Measurements from ENCODE around the gene MAPKBP1. TPM values are rescaled to one million over a fixed set of nuclear protein-coding genes. Genes with fewer than 3 reads are reported as not detected.
A peak's percentile ranks its signal among the peaks of the same experiment; 100 is the strongest.

The MAPKBP1 gene
- total RNA-seq, 1 experiment from 2014 or later = 14.5 TPM

DNA sequence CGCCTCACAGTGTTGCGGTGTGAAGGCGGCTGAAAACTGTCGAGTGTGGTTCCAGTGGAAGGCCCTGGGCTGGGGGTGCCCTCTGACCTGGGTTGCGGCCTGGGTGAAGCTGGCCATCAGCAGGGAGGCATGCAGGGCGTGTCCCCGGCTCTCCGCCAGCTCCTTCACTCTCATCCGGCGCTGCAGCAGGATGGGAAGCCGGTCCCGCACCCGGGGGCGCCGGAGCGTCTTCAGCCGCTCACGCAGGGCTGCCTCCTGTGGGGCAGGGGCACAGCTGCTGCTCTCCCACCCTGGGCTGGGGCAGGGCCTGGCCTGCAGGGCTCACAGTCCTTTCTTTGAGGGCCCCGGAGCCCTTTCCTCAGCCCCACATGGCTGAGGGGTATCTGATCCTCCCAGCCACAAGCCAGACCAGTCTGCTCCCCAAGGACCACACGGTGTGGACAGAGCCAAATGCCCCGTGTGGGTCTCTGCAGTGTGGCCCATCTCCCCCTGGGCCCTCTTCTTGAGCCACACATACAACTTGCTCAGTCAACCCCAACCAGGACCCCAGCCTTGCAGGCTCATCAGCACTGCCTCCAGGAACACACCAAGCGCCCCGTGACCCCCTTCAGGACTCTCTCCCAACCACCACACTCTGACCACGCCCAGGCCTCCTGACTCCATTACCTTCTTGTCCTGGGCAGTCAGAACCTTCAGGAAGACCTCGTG, 92.7 kb downstream of the MAPKBP1 start:
- Mint-ChIP-seq H3K4me3 (no peak overlapping the region), H3K27ac (peak overlapping the region; percentile 65), H3K4me1 (peaks cover 5% of the 10 kb centered on the region), H3K9me3 (no peaks in the 10 kb centered on the region), H3K27me3 (ENCODE audit: low read depth) (no peaks in the 10 kb centered on the region; the same call in 1 of the 2 replicates), H3K36me3 (no peaks in the 10 kb centered on the region)
- DNase-seq (ENCODE audit: low spot score) (no peak), ATAC-seq (no peak)
- ChIA-PET POLR2A (interaction anchor here (0.8 kb wide), 1 partner anchor 27 kb away, joined by 3 read pairs; no protein-coding TSS in a partner anchor), CTCF (interaction anchor here (0.8 to 1.4 kb wide), 2 partner anchors 38 to 374 kb away, joined by 3 to 8 read pairs; no protein-coding TSS in a partner anchor)
- TF ChIP-seq, protein P1, sequence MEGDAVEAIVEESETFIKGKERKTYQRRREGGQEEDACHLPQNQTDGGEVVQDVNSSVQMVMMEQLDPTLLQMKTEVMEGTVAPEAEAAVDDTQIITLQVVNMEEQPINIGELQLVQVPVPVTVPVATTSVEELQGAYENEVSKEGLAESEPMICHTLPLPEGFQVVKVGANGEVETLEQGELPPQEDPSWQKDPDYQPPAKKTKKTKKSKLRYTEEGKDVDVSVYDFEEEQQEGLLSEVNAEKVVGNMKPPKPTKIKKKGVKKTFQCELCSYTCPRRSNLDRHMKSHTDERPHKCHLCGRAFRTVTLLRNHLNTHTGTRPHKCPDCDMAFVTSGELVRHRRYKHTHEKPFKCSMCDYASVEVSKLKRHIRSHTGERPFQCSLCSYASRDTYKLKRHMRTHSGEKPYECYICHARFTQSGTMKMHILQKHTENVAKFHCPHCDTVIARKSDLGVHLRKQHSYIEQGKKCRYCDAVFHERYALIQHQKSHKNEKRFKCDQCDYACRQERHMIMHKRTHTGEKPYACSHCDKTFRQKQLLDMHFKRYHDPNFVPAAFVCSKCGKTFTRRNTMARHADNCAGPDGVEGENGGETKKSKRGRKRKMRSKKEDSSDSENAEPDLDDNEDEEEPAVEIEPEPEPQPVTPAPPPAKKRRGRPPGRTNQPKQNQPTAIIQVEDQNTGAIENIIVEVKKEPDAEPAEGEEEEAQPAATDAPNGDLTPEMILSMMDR (IDR thresholded peaks at IDR 0.05) = no peak
- TF ChIP-seq CREM (CRISPR knock-in tag; IDR thresholded peaks at IDR 0.05) = no peak
- TF ChIP-seq EMX1 (CRISPR knock-in tag; IDR thresholded peaks at IDR 0.05) = no peak
- TF ChIP-seq, protein P2, sequence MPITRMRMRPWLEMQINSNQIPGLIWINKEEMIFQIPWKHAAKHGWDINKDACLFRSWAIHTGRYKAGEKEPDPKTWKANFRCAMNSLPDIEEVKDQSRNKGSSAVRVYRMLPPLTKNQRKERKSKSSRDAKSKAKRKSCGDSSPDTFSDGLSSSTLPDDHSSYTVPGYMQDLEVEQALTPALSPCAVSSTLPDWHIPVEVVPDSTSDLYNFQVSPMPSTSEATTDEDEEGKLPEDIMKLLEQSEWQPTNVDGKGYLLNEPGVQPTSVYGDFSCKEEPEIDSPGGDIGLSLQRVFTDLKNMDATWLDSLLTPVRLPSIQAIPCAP (CRISPR knock-in tag; IDR thresholded peaks at IDR 0.05) = no peak
- TF ChIP-seq, protein P3, sequence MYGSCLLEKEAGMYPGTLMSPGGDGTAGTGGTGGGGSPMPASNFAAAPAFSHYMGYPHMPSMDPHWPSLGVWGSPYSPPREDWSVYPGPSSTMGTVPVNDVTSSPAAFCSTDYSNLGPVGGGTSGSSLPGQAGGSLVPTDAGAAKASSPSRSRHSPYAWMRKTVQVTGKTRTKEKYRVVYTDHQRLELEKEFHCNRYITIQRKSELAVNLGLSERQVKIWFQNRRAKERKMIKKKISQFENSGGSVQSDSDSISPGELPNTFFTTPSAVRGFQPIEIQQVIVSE (CRISPR knock-in tag; IDR thresholded peaks at IDR 0.05; ENCODE audit: borderline replicate concordance) = no peak
- no peak for TF ChIP-seq TEAD1 (CRISPR knock-in tag; IDR thresholded peaks at IDR 0.05)
- TF ChIP-seq FOXK1 (CRISPR knock-in tag; IDR thresholded peaks at IDR 0.05) = no peak
- no peak for TF ChIP-seq OVOL2 (CRISPR knock-in tag; IDR thresholded peaks at IDR 0.05; ENCODE audit: borderline replicate concordance)
- TF ChIP-seq FOXP1 (CRISPR knock-in tag; IDR thresholded peaks at IDR 0.05; ENCODE audit: borderline replicate concordance) = no peak
- TF ChIP-seq, protein P4, sequence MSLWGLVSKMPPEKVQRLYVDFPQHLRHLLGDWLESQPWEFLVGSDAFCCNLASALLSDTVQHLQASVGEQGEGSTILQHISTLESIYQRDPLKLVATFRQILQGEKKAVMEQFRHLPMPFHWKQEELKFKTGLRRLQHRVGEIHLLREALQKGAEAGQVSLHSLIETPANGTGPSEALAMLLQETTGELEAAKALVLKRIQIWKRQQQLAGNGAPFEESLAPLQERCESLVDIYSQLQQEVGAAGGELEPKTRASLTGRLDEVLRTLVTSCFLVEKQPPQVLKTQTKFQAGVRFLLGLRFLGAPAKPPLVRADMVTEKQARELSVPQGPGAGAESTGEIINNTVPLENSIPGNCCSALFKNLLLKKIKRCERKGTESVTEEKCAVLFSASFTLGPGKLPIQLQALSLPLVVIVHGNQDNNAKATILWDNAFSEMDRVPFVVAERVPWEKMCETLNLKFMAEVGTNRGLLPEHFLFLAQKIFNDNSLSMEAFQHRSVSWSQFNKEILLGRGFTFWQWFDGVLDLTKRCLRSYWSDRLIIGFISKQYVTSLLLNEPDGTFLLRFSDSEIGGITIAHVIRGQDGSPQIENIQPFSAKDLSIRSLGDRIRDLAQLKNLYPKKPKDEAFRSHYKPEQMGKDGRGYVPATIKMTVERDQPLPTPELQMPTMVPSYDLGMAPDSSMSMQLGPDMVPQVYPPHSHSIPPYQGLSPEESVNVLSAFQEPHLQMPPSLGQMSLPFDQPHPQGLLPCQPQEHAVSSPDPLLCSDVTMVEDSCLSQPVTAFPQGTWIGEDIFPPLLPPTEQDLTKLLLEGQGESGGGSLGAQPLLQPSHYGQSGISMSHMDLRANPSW (CRISPR knock-in tag; conservative IDR thresholded peaks at IDR 0.05; ENCODE audit: low read depth) = no peak
- TF ChIP-seq, protein P5, sequence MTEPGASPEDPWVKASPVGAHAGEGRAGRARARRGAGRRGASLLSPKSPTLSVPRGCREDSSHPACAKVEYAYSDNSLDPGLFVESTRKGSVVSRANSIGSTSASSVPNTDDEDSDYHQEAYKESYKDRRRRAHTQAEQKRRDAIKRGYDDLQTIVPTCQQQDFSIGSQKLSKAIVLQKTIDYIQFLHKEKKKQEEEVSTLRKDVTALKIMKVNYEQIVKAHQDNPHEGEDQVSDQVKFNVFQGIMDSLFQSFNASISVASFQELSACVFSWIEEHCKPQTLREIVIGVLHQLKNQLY (CRISPR knock-in tag; IDR thresholded peaks at IDR 0.05) = no peak
- no peak for TF ChIP-seq SP1 (CRISPR knock-in tag; conservative IDR thresholded peaks at IDR 0.05)

DNA sequence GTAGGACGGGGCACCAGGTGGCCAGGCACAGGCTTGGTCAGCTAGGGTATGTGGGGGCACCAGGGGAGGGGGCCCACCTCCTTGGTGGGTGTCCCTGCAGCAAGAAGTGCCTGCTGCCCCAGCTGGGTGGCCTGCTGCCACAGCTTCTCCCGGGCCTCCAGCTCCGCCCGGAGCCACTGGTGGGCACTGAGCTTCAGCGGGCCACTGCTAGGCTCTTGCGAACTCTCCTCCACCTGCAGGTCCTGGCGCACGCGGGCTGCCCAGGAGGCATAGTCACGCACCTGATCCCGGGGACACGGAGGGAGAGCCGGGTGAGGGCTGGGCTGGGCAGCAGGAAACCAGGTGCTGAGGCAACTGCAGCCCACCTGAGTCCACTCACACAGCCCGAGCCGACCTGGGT, 94.0 kb downstream of the MAPKBP1 start:
- Mint-ChIP-seq H3K27ac (no peak overlapping the region), H3K36me3 (no peaks in the 10 kb centered on the region), H3K9me3 (no peaks in the 10 kb centered on the region), H3K27me3 (ENCODE audit: low read depth) (no peaks in the 10 kb centered on the region; the same call in 1 of the 2 replicates), H3K4me1 (no peaks in the 10 kb centered on the region), H3K4me3 (no peak overlapping the region)
- DNase-seq (ENCODE audit: low spot score) (no peak), ATAC-seq (no peak)
- POLR2A ChIA-PET = interaction anchor here (0.5 kb wide), 1 partner anchor 58 kb away, joined by 5 read pairs; no protein-coding TSS in a partner anchor
- CTCF ChIA-PET = interaction anchor here (0.5 to 1.8 kb wide), 3 partner anchors 10 to 267 kb away, joined by 4 to 7 read pairs (median 4); no protein-coding TSS in a partner anchor
- TF ChIP-seq, protein P6, sequence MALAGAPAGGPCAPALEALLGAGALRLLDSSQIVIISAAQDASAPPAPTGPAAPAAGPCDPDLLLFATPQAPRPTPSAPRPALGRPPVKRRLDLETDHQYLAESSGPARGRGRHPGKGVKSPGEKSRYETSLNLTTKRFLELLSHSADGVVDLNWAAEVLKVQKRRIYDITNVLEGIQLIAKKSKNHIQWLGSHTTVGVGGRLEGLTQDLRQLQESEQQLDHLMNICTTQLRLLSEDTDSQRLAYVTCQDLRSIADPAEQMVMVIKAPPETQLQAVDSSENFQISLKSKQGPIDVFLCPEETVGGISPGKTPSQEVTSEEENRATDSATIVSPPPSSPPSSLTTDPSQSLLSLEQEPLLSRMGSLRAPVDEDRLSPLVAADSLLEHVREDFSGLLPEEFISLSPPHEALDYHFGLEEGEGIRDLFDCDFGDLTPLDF (CRISPR knock-in tag; IDR thresholded peaks at IDR 0.05) = no peak
- no peak for TF ChIP-seq TEAD1 (CRISPR knock-in tag; IDR thresholded peaks at IDR 0.05)
- TF ChIP-seq ZBTB21 (CRISPR knock-in tag; IDR thresholded peaks at IDR 0.05; ENCODE audit: borderline replicate concordance) = no peak
- TF ChIP-seq, protein P7, sequence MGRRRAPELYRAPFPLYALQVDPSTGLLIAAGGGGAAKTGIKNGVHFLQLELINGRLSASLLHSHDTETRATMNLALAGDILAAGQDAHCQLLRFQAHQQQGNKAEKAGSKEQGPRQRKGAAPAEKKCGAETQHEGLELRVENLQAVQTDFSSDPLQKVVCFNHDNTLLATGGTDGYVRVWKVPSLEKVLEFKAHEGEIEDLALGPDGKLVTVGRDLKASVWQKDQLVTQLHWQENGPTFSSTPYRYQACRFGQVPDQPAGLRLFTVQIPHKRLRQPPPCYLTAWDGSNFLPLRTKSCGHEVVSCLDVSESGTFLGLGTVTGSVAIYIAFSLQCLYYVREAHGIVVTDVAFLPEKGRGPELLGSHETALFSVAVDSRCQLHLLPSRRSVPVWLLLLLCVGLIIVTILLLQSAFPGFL (CRISPR knock-in tag; IDR thresholded peaks at IDR 0.05; ENCODE audit: borderline replicate concordance) = no peak
- no peak for TF ChIP-seq ZNF317 (CRISPR knock-in tag; IDR thresholded peaks at IDR 0.05; ENCODE audit: borderline replicate concordance, low read depth)
- no peak for TF ChIP-seq JAZF1 (CRISPR knock-in tag; IDR thresholded peaks at IDR 0.05)
- TF ChIP-seq, protein P8, sequence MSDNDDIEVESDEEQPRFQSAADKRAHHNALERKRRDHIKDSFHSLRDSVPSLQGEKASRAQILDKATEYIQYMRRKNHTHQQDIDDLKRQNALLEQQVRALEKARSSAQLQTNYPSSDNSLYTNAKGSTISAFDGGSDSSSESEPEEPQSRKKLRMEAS (CRISPR knock-in tag; IDR thresholded peaks at IDR 0.05) = no peak
- TF ChIP-seq, protein P9, sequence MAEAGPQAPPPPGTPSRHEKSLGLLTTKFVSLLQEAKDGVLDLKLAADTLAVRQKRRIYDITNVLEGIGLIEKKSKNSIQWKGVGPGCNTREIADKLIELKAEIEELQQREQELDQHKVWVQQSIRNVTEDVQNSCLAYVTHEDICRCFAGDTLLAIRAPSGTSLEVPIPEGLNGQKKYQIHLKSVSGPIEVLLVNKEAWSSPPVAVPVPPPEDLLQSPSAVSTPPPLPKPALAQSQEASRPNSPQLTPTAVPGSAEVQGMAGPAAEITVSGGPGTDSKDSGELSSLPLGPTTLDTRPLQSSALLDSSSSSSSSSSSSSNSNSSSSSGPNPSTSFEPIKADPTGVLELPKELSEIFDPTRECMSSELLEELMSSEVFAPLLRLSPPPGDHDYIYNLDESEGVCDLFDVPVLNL (CRISPR knock-in tag; IDR thresholded peaks at IDR 0.05; ENCODE audit: borderline replicate concordance, low read depth) = no peak
- TF ChIP-seq KAT7 (CRISPR knock-in tag; IDR thresholded peaks at IDR 0.05; ENCODE audit: borderline replicate concordance) = no peak
- no peak for TF ChIP-seq FOXJ3 (CRISPR knock-in tag; IDR thresholded peaks at IDR 0.05; ENCODE audit: borderline replicate concordance)
- no peak for TF ChIP-seq TEAD4 (CRISPR knock-in tag; IDR thresholded peaks at IDR 0.05)
- no peak for TF ChIP-seq SP1 (CRISPR knock-in tag; conservative IDR thresholded peaks at IDR 0.05)
- TF ChIP-seq OVOL2 (CRISPR knock-in tag; IDR thresholded peaks at IDR 0.05; ENCODE audit: borderline replicate concordance) = no peak
- TF ChIP-seq NR2C2 (CRISPR knock-in tag; IDR thresholded peaks at IDR 0.05) = no peak

Data from WTC11 (cell line).